ENCODE data around the gene SHROOM3. TPM values are rescaled to one million over a fixed set of nuclear protein-coding genes. Genes with fewer than 3 reads are reported as not detected.

The SHROOM3 gene
- total and polyA plus RNA-seq, 4 donors = 14.4 to 75.1 (median 47.3) TPM

- Histone ChIP-seq H3K27me3 (ENCODE audit: control insufficient read depth in 3 of 3, insufficient read depth in 3 of 3, low read length in 2 of 3) (no peaks in the 10 kb centered on the region), H3K4me3 (no peak overlapping the region), H3K9ac (ENCODE audit: insufficient read depth in 1 of 2, low read length in 2 of 2) (no peak overlapping the region), H3K9me3 (ENCODE audit: control insufficient read depth in 4 of 4, insufficient read depth in 3 of 4, low read length in 3 of 4) (no peaks in the 10 kb centered on the region), H3K4me1 (ENCODE audit: control insufficient read depth in 5 of 5, insufficient read depth in 5 of 5, low read length in 5 of 5) (peaks cover 2 to 19% (median 10%) of the 10 kb centered on the region in 5 donors), H3K36me3 (ENCODE audit: control insufficient read depth in 4 of 4, insufficient read depth in 4 of 4, low read length in 4 of 4) (no peaks in the 10 kb centered on the region), H3K27ac (ENCODE audit: low read depth in 1 of 2, low read length in 1 of 2) (no peak overlapping the region)
- DNase-seq = no peak
- ATAC-seq (ENCODE audit: insufficient read depth, low FRiP score) = no peak
- 69 to 75% methylated on average over 8 of the region's 8 CpGs for WGBS, 2 donors
- no peak for TF ChIP-seq CTCF (IDR thresholded peaks at IDR 0.05; ENCODE audit: control extremely low read depth, extremely low read depth)
Measured at GRCh38 chr4:76550966-76551780, 116.1 kb downstream of the SHROOM3 start.

- no peaks in the 10 kb centered on the region for H3K27me3 ChIP-seq (ENCODE audit: control insufficient read depth in 3 of 3, insufficient read depth in 3 of 3, low read length in 2 of 3)
- H3K9me3 ChIP-seq (ENCODE audit: control insufficient read depth in 4 of 4, insufficient read depth in 3 of 4, low read length in 3 of 4) = no peaks in the 10 kb centered on the region
- no peaks in the 10 kb centered on the region for H3K4me1 ChIP-seq (ENCODE audit: control insufficient read depth in 5 of 5, insufficient read depth in 5 of 5, low read length in 5 of 5)
- no peaks in the 10 kb centered on the region for H3K36me3 ChIP-seq (ENCODE audit: control insufficient read depth in 4 of 4, insufficient read depth in 4 of 4, low read length in 4 of 4)
- 98% methylated on average over 10 of the region's 10 CpGs for WGBS, 2 donors
- ATAC-seq (ENCODE audit: insufficient read depth, low FRiP score) (no peak), DNase-seq (no peak)
- H3K4me3 ChIP-seq = no peak overlapping the region
- no peak for TF ChIP-seq CTCF (IDR thresholded peaks at IDR 0.05; ENCODE audit: control extremely low read depth, extremely low read depth)
- H3K9ac ChIP-seq (ENCODE audit: insufficient read depth in 1 of 2, low read length in 2 of 2) = no peak overlapping the region
- H3K27ac ChIP-seq (ENCODE audit: low read depth in 1 of 2, low read length in 1 of 2) = no peak overlapping the region
Measured at GRCh38 chr4:76554630-76555029, 119.6 kb downstream of the SHROOM3 start.

- Histone ChIP-seq H3K9ac (ENCODE audit: insufficient read depth in 1 of 2, low read length in 2 of 2) (no peak overlapping the region), H3K27me3 (ENCODE audit: control insufficient read depth in 3 of 3, insufficient read depth in 3 of 3, low read length in 2 of 3) (no peaks in the 10 kb centered on the region), H3K27ac (ENCODE audit: low read depth in 1 of 2, low read length in 1 of 2) (no peak overlapping the region), H3K4me3 (no peak overlapping the region), H3K4me1 (ENCODE audit: control insufficient read depth in 5 of 5, insufficient read depth in 5 of 5, low read length in 5 of 5) (no peaks in the 10 kb centered on the region), H3K36me3 (ENCODE audit: control insufficient read depth in 4 of 4, insufficient read depth in 4 of 4, low read length in 4 of 4) (no peaks in the 10 kb centered on the region), H3K9me3 (ENCODE audit: control insufficient read depth in 4 of 4, insufficient read depth in 3 of 4, low read length in 3 of 4) (no peaks in the 10 kb centered on the region)
- WGBS, 2 donors = 89 to 91% methylated on average over 1 of the region's 1 CpG
- DNase-seq (no peak), ATAC-seq (ENCODE audit: insufficient read depth, low FRiP score) (no peak)
- no peak for TF ChIP-seq CTCF (IDR thresholded peaks at IDR 0.05; ENCODE audit: control extremely low read depth, extremely low read depth)
Measured at GRCh38 chr4:76556452-76556851, 121.4 kb downstream of the SHROOM3 start.
